Liver (tissue), 3 donors: Measurements from ENCODE around the gene KIF1A.

Source experiments
- EGR1 ChIP-seq, 2 donors: IDR thresholded peaks; 2 replicates each; pipeline ENCODE4 v1.6.1; 2016 to 2018; ENCODE audit warnings: antibody characterized with exemption in 2 of 2, low read depth in 2 of 2
- FOXA1 ChIP-seq: IDR thresholded peaks from 2 replicates; pipeline ENCODE4 v1.6.1; 2016; ENCODE audit warnings: antibody characterized with exemption
- GABPA ChIP-seq, 2 donors: IDR thresholded peaks in 1 of 2; conservative IDR thresholded peaks in 1 of 2; 2 replicates each; pipeline ENCODE4 v1.6.1; 2016; ENCODE audit warnings: antibody characterized with exemption in 2 of 2, mild to moderate bottlenecking in 1 of 2, moderate library complexity in 1 of 2
- RAD21 ChIP-seq, 2 donors: IDR thresholded peaks; 2 replicates each; pipeline ENCODE4 v1.6.1; 2016; ENCODE audit warnings: antibody characterized with exemption in 2 of 2, mild to moderate bottlenecking in 2 of 2
- RXRA ChIP-seq, 2 donors: IDR thresholded peaks; 2 replicates each; pipeline ENCODE4 v1.6.1; 2017 to 2018; ENCODE audit warnings: antibody characterized with exemption in 2 of 2, mild to moderate bottlenecking in 1 of 2
- SP1 ChIP-seq: IDR thresholded peaks from 2 replicates; pipeline ENCODE4 v1.6.1; 2018; ENCODE audit warnings: antibody characterized with exemption, mild to moderate bottlenecking
- YY1 ChIP-seq: IDR thresholded peaks from 2 replicates; pipeline ENCODE4 v1.6.1; 2016; ENCODE audit warnings: antibody characterized with exemption, mild to moderate bottlenecking
- TF ChIP-seq, protein P1 (sequence below): fragments of 150-350 bp; IDR thresholded peaks from 2 replicates; pipeline ENCODE4 v1.5.1; 2017; ENCODE audit warnings: improper control_type of control experiment, low read depth, low read length; ENCODE audit not compliant: missing input control
- TF ChIP-seq, protein P2 (sequence below): IDR thresholded peaks from 2 replicates; pipeline ENCODE4 v1.6.1; 2016; ENCODE audit warnings: antibody characterized with exemption, mild to moderate bottlenecking
- TF ChIP-seq, protein P3 (sequence below): IDR thresholded peaks from 2 replicates; pipeline ENCODE4 v1.6.1; 2016; ENCODE audit warnings: antibody characterized with exemption
- donor health status: healthy.
- donor health status: healthy.

DNA sequence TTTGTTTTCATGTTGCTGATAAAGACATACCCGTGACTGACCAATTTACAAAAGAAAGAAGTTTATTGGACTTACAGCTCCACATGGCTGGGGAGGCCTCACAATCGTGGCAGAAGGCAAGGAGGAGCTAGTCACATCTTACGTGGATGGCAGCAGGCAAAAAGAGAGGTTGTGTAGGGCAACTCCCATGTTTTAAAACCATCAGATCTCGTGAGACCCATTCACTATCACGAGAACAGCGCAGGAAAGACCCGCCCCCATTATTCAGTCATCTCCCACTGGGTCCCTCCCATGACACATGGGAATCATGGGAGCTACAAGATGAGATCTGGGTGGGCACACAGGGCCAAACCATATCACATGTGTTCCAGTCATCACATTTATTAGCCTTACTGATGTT is 111.6 kb downstream of the KIF1A start:
- TF ChIP-seq, protein P1, sequence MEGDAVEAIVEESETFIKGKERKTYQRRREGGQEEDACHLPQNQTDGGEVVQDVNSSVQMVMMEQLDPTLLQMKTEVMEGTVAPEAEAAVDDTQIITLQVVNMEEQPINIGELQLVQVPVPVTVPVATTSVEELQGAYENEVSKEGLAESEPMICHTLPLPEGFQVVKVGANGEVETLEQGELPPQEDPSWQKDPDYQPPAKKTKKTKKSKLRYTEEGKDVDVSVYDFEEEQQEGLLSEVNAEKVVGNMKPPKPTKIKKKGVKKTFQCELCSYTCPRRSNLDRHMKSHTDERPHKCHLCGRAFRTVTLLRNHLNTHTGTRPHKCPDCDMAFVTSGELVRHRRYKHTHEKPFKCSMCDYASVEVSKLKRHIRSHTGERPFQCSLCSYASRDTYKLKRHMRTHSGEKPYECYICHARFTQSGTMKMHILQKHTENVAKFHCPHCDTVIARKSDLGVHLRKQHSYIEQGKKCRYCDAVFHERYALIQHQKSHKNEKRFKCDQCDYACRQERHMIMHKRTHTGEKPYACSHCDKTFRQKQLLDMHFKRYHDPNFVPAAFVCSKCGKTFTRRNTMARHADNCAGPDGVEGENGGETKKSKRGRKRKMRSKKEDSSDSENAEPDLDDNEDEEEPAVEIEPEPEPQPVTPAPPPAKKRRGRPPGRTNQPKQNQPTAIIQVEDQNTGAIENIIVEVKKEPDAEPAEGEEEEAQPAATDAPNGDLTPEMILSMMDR, result no peak
- no peak for TF ChIP-seq RXRA (IDR thresholded peaks at IDR 0.05)
- TF ChIP-seq RAD21 (IDR thresholded peaks at IDR 0.05), result no peak
- TF ChIP-seq, protein P2, sequence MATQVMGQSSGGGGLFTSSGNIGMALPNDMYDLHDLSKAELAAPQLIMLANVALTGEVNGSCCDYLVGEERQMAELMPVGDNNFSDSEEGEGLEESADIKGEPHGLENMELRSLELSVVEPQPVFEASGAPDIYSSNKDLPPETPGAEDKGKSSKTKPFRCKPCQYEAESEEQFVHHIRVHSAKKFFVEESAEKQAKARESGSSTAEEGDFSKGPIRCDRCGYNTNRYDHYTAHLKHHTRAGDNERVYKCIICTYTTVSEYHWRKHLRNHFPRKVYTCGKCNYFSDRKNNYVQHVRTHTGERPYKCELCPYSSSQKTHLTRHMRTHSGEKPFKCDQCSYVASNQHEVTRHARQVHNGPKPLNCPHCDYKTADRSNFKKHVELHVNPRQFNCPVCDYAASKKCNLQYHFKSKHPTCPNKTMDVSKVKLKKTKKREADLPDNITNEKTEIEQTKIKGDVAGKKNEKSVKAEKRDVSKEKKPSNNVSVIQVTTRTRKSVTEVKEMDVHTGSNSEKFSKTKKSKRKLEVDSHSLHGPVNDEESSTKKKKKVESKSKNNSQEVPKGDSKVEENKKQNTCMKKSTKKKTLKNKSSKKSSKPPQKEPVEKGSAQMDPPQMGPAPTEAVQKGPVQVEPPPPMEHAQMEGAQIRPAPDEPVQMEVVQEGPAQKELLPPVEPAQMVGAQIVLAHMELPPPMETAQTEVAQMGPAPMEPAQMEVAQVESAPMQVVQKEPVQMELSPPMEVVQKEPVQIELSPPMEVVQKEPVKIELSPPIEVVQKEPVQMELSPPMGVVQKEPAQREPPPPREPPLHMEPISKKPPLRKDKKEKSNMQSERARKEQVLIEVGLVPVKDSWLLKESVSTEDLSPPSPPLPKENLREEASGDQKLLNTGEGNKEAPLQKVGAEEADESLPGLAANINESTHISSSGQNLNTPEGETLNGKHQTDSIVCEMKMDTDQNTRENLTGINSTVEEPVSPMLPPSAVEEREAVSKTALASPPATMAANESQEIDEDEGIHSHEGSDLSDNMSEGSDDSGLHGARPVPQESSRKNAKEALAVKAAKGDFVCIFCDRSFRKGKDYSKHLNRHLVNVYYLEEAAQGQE, result no peak
- TF ChIP-seq SP1, result no peak
- TF ChIP-seq EGR1 (IDR thresholded peaks at IDR 0.05; ENCODE audit: low read depth in 2 of 2), result no peak
- TF ChIP-seq GABPA (IDR thresholded peaks at IDR 0.05 in 1 of 2, conservative IDR thresholded peaks at IDR 0.05 in 1 of 2), result no peak
- TF ChIP-seq, protein P3, sequence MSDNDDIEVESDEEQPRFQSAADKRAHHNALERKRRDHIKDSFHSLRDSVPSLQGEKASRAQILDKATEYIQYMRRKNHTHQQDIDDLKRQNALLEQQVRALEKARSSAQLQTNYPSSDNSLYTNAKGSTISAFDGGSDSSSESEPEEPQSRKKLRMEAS, result no peak
- no peak for TF ChIP-seq FOXA1
- TF ChIP-seq YY1, result no peak
